Stimulated activated CD8-positive, alpha-beta memory T cell treated with anti-CD3 and anti-CD28 coated beads, Interleukin-12 subunit alpha, Interleukin-12 subunit beta, amount 100 ng/mL, for 24 hours (primary cell): ENCODE results near the gene PTPRO.

Experiments
- DNase-seq: peaks from one replicate; pipeline ENCODE4 v3.0.0-alpha.2; 2020; ENCODE audit errors: extremely low read depth

Gene PTPRO

GRCh38 chr12:15526033-15526432 lies 203.7 kb downstream of the PTPRO start:
- no peak for DNase-seq

- no peak for DNase-seq
These were observed 205.1 kb downstream of the PTPRO start for GRCh38 chr12:15527201-15528080.

- no peak for DNase-seq
These were observed 206.4 kb downstream of the PTPRO start for GRCh38 chr12:15528666-15529065.

GRCh38 chr12:15530361-15530760 lies 208.1 kb downstream of the PTPRO start:
- no peak for DNase-seq

GRCh38 chr12:15532364-15532977 lies 210.2 kb downstream of the PTPRO start:
- DNase-seq: no peak

GRCh38 chr12:15534322-15534721 lies 212.0 kb downstream of the PTPRO start:
- no peak for DNase-seq

- no peak for DNase-seq
These were observed 212.6 kb downstream of the PTPRO start for GRCh38 chr12:15534874-15535273.

GRCh38 chr12:15535352-15535781 lies 213.1 kb downstream of the PTPRO start:
- no peak for DNase-seq

- no peak for DNase-seq
These were observed 214.1 kb downstream of the PTPRO start for GRCh38 chr12:15536446-15536845.

- DNase-seq: no peak
These were observed 216.6 kb downstream of the PTPRO start for GRCh38 chr12:15538881-15539280.

GRCh38 chr12:15540005-15540404 lies 217.7 kb downstream of the PTPRO start:
- DNase-seq: no peak

GRCh38 chr12:15540469-15540872 lies 218.2 kb downstream of the PTPRO start:
- DNase-seq: no peak

GRCh38 chr12:15541996-15542631 lies 219.8 kb downstream of the PTPRO start:
- DNase-seq: no peak

GRCh38 chr12:15543347-15543746 lies 221.0 kb downstream of the PTPRO start:
- no peak for DNase-seq

- no peak for DNase-seq
These were observed 222.3 kb downstream of the PTPRO start for GRCh38 chr12:15544589-15544988.

- DNase-seq: no peak
These were observed 223.0 kb downstream of the PTPRO start for GRCh38 chr12:15545334-15545733.

- DNase-seq: no peak
These were observed 223.9 kb downstream of the PTPRO start for GRCh38 chr12:15546102-15546701.

GRCh38 chr12:15547063-15547462 lies 224.8 kb downstream of the PTPRO start:
- no peak for DNase-seq

- no peak for DNase-seq
These were observed 225.4 kb downstream of the PTPRO start for GRCh38 chr12:15547691-15548090.

- no peak for DNase-seq
These were observed 228.5 kb downstream of the PTPRO start for GRCh38 chr12:15550793-15551192.

GRCh38 chr12:15555446-15555845 lies 233.1 kb downstream of the PTPRO start:
- no peak for DNase-seq

GRCh38 chr12:15556411-15557102 lies 234.2 kb downstream of the PTPRO start:
- DNase-seq: no peak
